GM18870 (cell line): Measurements from ENCODE around the gene AVEN.

Source experiments
- ATAC-seq: cut with Tn5 transposase; IDR thresholded peaks from one replicate; pipeline ENCODE4 v1.9.1; 2021; ENCODE audit warnings: moderate library complexity; ENCODE audit not compliant: unreplicated experiment

The AVEN gene

GRCh38 chr15:33987444-33987843 is 51.6 kb downstream of the AVEN start:
- no peak for ATAC-seq

GRCh38 chr15:33985751-33986150 is 53.3 kb downstream of the AVEN start:
- ATAC-seq, result no peak

GRCh38 chr15:33985287-33985686 is 53.7 kb downstream of the AVEN start:
- ATAC-seq, result no peak

GRCh38 chr15:33982516-33982915 is 56.5 kb downstream of the AVEN start:
- no peak for ATAC-seq

- no peak for ATAC-seq
These were observed 58.8 kb downstream of the AVEN start for GRCh38 chr15:33980159-33980558.

- ATAC-seq, result no peak
These were observed 63.9 kb downstream of the AVEN start for GRCh38 chr15:33975022-33975565.

GRCh38 chr15:33971811-33972210 is 67.2 kb downstream of the AVEN start:
- ATAC-seq, result no peak

GRCh38 chr15:33968821-33969220 is 70.2 kb downstream of the AVEN start:
- no peak for ATAC-seq

GRCh38 chr15:33968224-33968623 is 70.8 kb downstream of the AVEN start, which contains the start of gene CHRM5:
TSS of gene CHRM5 (plus strand) at chr15:33968497. CDS start at chr15:34062718, 94,221 bp downstream.
- no peak for ATAC-seq

- ATAC-seq, result no peak
These were observed 74.4 kb downstream of the AVEN start for GRCh38 chr15:33964665-33965040.

- ATAC-seq, result no peak
These were observed 75.0 kb downstream of the AVEN start for GRCh38 chr15:33963831-33964664.

- no peak for ATAC-seq
These were observed 78.5 kb downstream of the AVEN start for GRCh38 chr15:33960549-33960935.

GRCh38 chr15:33959844-33960548 is 79.0 kb downstream of the AVEN start:
- ATAC-seq, result no peak

GRCh38 chr15:33956397-33956796 is 82.6 kb downstream of the AVEN start:
- ATAC-seq, result no peak

- ATAC-seq, result no peak
These were observed 83.1 kb downstream of the AVEN start for GRCh38 chr15:33955945-33956344.

GRCh38 chr15:33946152-33946551 is 92.9 kb downstream of the AVEN start:
- no peak for ATAC-seq

- no peak for ATAC-seq
These were observed 97.5 kb downstream of the AVEN start for GRCh38 chr15:33941279-33942063.

GRCh38 chr15:33934921-33935320 is 104.1 kb downstream of the AVEN start:
- ATAC-seq, result no peak

GRCh38 chr15:33934396-33934795 is 104.6 kb downstream of the AVEN start:
- ATAC-seq, result no peak

- no peak for ATAC-seq
These were observed 106.3 kb downstream of the AVEN start for GRCh38 chr15:33932734-33933133.

GRCh38 chr15:33926260-33926659 is 112.7 kb downstream of the AVEN start:
- ATAC-seq, result no peak
